Activated T-helper 9 cell treated with anti-CD3 and anti-CD28 coated beads, Interleukin-2, amount 50 U/mL, for 16 hours (primary cell): Measurements from ENCODE around the gene MCM7.

Experiments used
- DNase-seq: peaks from one replicate; pipeline ENCODE4 v3.0.0-alpha.2; 2020; ENCODE audit warnings: low read depth

MCM7 gene

GRCh38 chr7:100093925-100094486, 7.2 kb downstream of the MCM7 start:
- no peak for DNase-seq

- no peak for DNase-seq
Observed at GRCh38 chr7:100093498-100093897, 7.7 kb downstream of the MCM7 start.

- no peak for DNase-seq
Observed at GRCh38 chr7:100093054-100093453, 8.1 kb downstream of the MCM7 start.

- DNase-seq, result no peak
Observed at GRCh38 chr7:100091411-100092181, 9.6 kb downstream of the MCM7 start.

GRCh38 chr7:100090527-100091410, 10.4 kb downstream of the MCM7 start:
- DNase-seq, result no peak

GRCh38 chr7:100089458-100090196, 11.6 kb downstream of the MCM7 start:
- DNase-seq, result no peak

GRCh38 chr7:100088621-100089457, 12.4 kb downstream of the MCM7 start, which contains the start of gene COPS6:
TSS of gene COPS6 (plus strand) at chr7:100088969. CDS start at chr7:100088991, 22 bp downstream.
- DNase-seq, result peak; percentile 81

- no peak for DNase-seq
Observed at GRCh38 chr7:100088095-100088620, 13.0 kb downstream of the MCM7 start.

- no peak for DNase-seq
Observed at GRCh38 chr7:100087055-100087750, 14.0 kb downstream of the MCM7 start.

GRCh38 chr7:100085515-100085914, 15.7 kb downstream of the MCM7 start:
- no peak for DNase-seq

- DNase-seq, result no peak
Observed at GRCh38 chr7:100082978-100083377, 18.2 kb downstream of the MCM7 start.

GRCh38 chr7:100081535-100082102, 19.6 kb downstream of the MCM7 start, which contains the start of gene ZNF3:
TSS of gene ZNF3 (minus strand) at chr7:100081723. CDS start at chr7:100077357, 4,366 bp downstream.
- peak; percentile 95 for DNase-seq

GRCh38 chr7:100080907-100081534, 20.2 kb downstream of the MCM7 start:
- no peak for DNase-seq

- no peak for DNase-seq
Observed at GRCh38 chr7:100079024-100079560, 22.1 kb downstream of the MCM7 start.

GRCh38 chr7:100077205-100077604, 24.0 kb downstream of the MCM7 start:
- DNase-seq, result no peak

GRCh38 chr7:100075418-100075817, 25.8 kb downstream of the MCM7 start:
- DNase-seq, result no peak

- DNase-seq, result no peak
Observed at GRCh38 chr7:100074841-100075240, 26.4 kb downstream of the MCM7 start.

GRCh38 chr7:100072462-100072861, 28.7 kb downstream of the MCM7 start:
- DNase-seq, result no peak
